ENCODE data around the gene SLC22A25.

- TF ChIP-seq POLR2AphosphoS5 (IDR thresholded peaks at IDR 0.05) (no peak), CTCF (IDR thresholded peaks at IDR 0.05 in 8 of 11, conservative IDR thresholded peaks at IDR 0.05 in 3 of 11) (no peak)
Measured at GRCh38 chr11:63243533-63243932, at the start of gene SLC22A25.
